ENCODE data around the gene EPOP.

Gene EPOP

GRCh38 chr17:38705803-38706504 lies 31.2 kb upstream of the EPOP start:
- Histone ChIP-seq H3K9me3 (ENCODE audit: control insufficient read depth, low read length) (no peaks in the 10 kb centered on the region), H3K79me2 (no peaks in the 10 kb centered on the region), H2AFZ (peak overlapping the region; percentile 55), H3K36me3 (ENCODE audit: control insufficient read depth, insufficient read depth, low read length) (no peaks in the 10 kb centered on the region), H3K4me2 (ENCODE audit: low read length) (peak overlapping the region; percentile 67), H3K9ac (peak overlapping the region; percentile 14), H3K27me3 (ENCODE audit: control insufficient read depth, insufficient read depth, low read length) (no peaks in the 10 kb centered on the region), H3K27ac (peak overlapping the region; percentile 85), H3K4me3 (ENCODE audit: low read depth, low read length) (peak overlapping the region; percentile 77), H3K4me1 (peaks cover 21% of the 10 kb centered on the region)
- TF ChIP-seq, protein P1, sequence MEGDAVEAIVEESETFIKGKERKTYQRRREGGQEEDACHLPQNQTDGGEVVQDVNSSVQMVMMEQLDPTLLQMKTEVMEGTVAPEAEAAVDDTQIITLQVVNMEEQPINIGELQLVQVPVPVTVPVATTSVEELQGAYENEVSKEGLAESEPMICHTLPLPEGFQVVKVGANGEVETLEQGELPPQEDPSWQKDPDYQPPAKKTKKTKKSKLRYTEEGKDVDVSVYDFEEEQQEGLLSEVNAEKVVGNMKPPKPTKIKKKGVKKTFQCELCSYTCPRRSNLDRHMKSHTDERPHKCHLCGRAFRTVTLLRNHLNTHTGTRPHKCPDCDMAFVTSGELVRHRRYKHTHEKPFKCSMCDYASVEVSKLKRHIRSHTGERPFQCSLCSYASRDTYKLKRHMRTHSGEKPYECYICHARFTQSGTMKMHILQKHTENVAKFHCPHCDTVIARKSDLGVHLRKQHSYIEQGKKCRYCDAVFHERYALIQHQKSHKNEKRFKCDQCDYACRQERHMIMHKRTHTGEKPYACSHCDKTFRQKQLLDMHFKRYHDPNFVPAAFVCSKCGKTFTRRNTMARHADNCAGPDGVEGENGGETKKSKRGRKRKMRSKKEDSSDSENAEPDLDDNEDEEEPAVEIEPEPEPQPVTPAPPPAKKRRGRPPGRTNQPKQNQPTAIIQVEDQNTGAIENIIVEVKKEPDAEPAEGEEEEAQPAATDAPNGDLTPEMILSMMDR (IDR thresholded peaks at IDR 0.05) = no peak

DNA sequence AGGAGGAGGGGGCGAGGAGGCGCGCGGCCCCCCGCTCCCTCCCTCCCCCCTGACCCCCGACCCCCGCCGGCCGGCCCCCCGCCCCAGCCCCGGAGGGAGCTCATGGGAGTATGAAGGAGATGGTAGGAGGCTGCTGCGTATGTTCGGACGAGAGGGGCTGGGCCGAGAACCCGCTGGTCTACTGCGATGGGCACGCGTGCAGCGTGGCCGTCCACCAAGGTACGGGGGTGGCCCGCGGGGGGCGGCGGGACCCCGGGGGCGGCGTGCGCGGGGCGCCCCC lies 30.7 kb upstream of the EPOP start:
- Histone ChIP-seq H3K4me1 (peaks cover 23% of the 10 kb centered on the region), H3K79me2 (no peaks in the 10 kb centered on the region), H3K27ac (peak overlapping the region; percentile 85), H3K9ac (no peak overlapping the region), H3K36me3 (ENCODE audit: control insufficient read depth, insufficient read depth, low read length) (no peaks in the 10 kb centered on the region), H3K4me3 (ENCODE audit: low read depth, low read length) (peak overlapping the region; percentile 77), H3K4me2 (ENCODE audit: low read length) (no peak overlapping the region), H3K27me3 (ENCODE audit: control insufficient read depth, insufficient read depth, low read length) (no peaks in the 10 kb centered on the region), H3K9me3 (ENCODE audit: control insufficient read depth, low read length) (no peaks in the 10 kb centered on the region), H2AFZ (no peak overlapping the region)
- TF ChIP-seq, protein P1 (IDR thresholded peaks at IDR 0.05) = no peak

- Histone ChIP-seq H3K4me1 (peaks cover 23% of the 10 kb centered on the region), H3K9me3 (ENCODE audit: control insufficient read depth, low read length) (no peaks in the 10 kb centered on the region), H3K4me3 (ENCODE audit: low read depth, low read length) (peak within 1 kb of the TSS; percentile 84), H3K36me3 (ENCODE audit: control insufficient read depth, insufficient read depth, low read length) (no peaks in the 10 kb centered on the region), H3K27ac (peak within 1 kb of the TSS; percentile 95), H2AFZ (peak within 1 kb of the TSS; percentile 89), H3K27me3 (ENCODE audit: control insufficient read depth, insufficient read depth, low read length) (no peaks in the 10 kb centered on the region), H3K9ac (peak within 1 kb of the TSS; percentile 33), H3K79me2 (no peaks in the 10 kb centered on the region), H3K4me2 (ENCODE audit: low read length) (peak within 1 kb of the TSS; percentile 94)
- TF ChIP-seq, protein P1 (IDR thresholded peaks at IDR 0.05) = no peak
Measured at GRCh38 chr17:38704606-38705522, 30.1 kb upstream of the EPOP start, which contains the start of gene MLLT6. Gene MLLT6 (plus strand): TSS chr17:38705273. CDS start chr17:38705633, 360 bp downstream.

DNA sequence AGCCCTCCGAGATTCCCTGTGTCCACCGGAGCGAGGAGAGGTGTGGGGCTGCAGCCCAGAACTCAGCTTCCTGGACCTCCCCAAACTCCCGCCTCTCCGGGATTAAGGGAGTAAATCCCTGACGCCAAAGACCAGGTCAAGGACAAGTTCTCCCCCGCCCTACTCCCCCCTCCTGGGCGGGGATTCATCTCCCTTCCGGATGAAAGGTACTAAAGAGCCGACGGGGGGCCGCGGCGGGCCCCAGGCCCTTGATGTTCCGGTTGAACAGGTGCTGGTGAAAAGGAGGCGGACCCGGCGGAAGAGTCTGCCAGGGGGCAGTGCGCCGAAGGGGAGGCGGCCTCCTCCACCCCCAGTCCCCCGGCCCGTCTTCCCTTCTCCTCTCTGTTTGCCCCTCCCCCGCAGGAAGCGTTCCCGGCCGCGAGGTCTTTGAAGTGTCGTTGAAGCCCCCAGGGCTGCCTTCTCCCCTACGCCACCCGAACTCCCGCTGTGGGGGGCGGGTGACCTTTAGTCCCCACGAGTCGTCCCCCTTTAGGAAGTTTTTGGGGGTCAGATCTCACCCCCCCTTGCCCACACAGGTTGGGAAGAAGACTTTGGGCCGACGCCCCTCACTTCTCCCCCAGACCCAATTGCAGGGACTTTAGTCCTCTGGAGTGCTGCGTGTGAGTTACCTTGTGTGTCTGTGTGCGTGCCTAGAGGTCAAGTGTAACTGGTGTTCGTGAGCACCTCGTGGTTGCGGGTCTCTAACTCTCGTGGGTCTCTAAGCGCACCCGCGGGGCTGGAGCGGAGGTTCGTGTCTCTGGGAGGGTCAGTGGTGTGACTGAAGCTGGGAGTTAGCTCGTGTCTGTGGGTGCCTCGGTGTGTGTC lies 29.2 kb upstream of the EPOP start:
- TF ChIP-seq, protein P1 (IDR thresholded peaks at IDR 0.05) = no peak
- Histone ChIP-seq H3K9me3 (ENCODE audit: control insufficient read depth, low read length) (no peaks in the 10 kb centered on the region), H3K27me3 (ENCODE audit: control insufficient read depth, insufficient read depth, low read length) (no peaks in the 10 kb centered on the region), H3K79me2 (no peaks in the 10 kb centered on the region), H2AFZ (peak overlapping the region; percentile 89), H3K4me1 (peaks cover 23% of the 10 kb centered on the region), H3K4me3 (ENCODE audit: low read depth, low read length) (peak overlapping the region; percentile 84), H3K4me2 (ENCODE audit: low read length) (peak overlapping the region; percentile 94), H3K9ac (peak overlapping the region; percentile 33), H3K36me3 (ENCODE audit: control insufficient read depth, insufficient read depth, low read length) (no peaks in the 10 kb centered on the region), H3K27ac (peak overlapping the region; percentile 95)

Measured in parathyroid adenoma (tissue), 2 donors.